ENCODE measurements around the gene TALDO1. TPM values are rescaled to one million over a fixed set of nuclear protein-coding genes. Genes with fewer than 3 reads are reported as not detected.
A peak's percentile ranks its signal among the peaks of the same experiment; 100 is the strongest.

TALDO1 gene
- total RNA-seq, 4 donors from 2014 or later: 140 to 175 (median 149) TPM

DNA sequence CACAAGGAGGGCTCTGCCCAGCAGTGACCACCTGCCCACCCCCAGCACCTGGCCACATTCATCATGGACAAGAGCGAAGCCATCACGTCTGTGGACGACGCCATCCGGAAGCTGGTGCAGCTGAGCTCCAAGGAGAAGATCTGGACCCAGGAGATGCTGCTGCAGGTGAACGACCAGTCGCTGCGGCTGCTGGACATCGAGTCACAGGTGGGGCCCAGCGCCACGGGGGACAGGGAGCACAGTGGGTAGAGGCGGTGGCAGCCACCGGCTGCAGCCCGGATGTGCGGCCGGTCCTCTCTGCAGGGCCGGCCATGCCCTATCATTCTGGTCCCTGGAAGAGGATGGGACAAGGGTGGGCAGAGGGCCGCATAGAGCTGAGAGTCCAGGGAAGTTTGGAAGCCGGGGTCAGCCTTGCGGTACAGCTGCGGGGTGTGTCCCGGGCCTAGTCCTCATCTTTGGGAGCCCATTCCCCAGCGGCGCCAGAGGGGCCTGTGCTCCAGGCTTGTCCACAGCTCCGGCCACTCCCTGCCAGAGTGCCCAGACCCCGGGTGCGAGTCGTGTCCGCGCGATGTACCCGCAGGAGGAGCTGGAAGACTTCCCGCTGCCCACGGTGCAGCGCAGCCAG is 27.1 kb upstream of the TALDO1 start:
- no peak for DNase-seq
- peaks cover 0 to 31% (median 0%) of the 10 kb centered on the region in 3 donors for H3K36me3 ChIP-seq
- no peak overlapping the region for H3K27ac ChIP-seq
- H3K4me1 ChIP-seq: peaks cover 0 to 55% (median 20%) of the 10 kb centered on the region in 4 donors
- no peak for TF ChIP-seq CTCF (IDR thresholded peaks at IDR 0.05)
- TF ChIP-seq POLR2A (IDR thresholded peaks at IDR 0.05): no peak
- H3K27me3 ChIP-seq: peaks cover 0 to 5% of the 10 kb centered on the region in 2 donors
- H3K9me3 ChIP-seq: no peaks in the 10 kb centered on the region
- H3K4me3 ChIP-seq: peak overlapping the region in 3 of 4 donors; percentile 32 to 34 (median 33)

DNA sequence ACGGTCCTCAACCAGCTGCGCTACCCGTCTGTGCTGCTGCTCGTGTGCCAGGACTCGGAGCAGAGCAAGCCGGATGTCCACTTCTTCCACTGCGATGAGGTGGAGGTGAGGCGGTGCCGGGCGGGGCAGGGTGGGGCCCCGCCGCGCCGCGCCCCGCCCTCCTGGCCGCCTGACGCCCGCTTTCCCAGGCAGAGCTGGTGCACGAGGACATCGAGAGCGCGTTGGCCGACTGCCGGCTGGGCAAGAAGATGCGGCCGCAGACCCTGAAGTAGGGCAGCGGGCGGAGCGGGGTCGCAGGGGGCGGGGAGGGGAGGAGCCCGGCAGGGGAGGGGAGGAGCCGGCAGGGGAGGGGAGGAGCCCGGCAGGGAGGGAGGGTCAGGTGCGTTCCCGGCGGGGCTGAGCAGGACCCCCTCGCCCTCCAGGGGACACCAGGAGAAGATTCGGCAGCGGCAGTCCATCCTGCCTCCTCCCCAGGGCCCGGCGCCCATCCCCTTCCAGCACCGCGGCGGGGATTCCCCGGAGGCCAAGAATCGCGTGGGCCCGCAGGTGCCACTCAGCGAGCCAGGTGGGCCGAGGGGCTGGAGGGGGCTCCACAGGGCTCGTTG is 26.5 kb upstream of the TALDO1 start:
- H3K4me3 ChIP-seq: peak overlapping the region; percentile 13 to 34 (median 32)
- H3K4me1 ChIP-seq: peaks cover 3 to 61% (median 25%) of the 10 kb centered on the region in 4 donors
- peaks cover 0 to 31% (median 0%) of the 10 kb centered on the region in 3 donors for H3K36me3 ChIP-seq
- no peaks in the 10 kb centered on the region for H3K9me3 ChIP-seq
- no peak for TF ChIP-seq CTCF (IDR thresholded peaks at IDR 0.05)
- no peak for TF ChIP-seq POLR2A (IDR thresholded peaks at IDR 0.05)
- peak overlapping the region in 2 of 4 donors; percentile 2 to 65 for H3K27ac ChIP-seq
- peak in 2 of 3 donors; percentile 59 to 77 for DNase-seq
- H3K27me3 ChIP-seq: peaks cover 0 to 5% of the 10 kb centered on the region in 2 donors

GRCh38 chr11:721247-721740 is 26.0 kb upstream of the TALDO1 start:
- peak overlapping the region; percentile 13 to 34 (median 32) for H3K4me3 ChIP-seq
- peaks cover 3 to 67% (median 26%) of the 10 kb centered on the region in 4 donors for H3K4me1 ChIP-seq
- peak in 1 of 3 donors; percentile 41 for DNase-seq
- peaks cover 0 to 5% of the 10 kb centered on the region in 2 donors for H3K27me3 ChIP-seq
- no peak for TF ChIP-seq CTCF (IDR thresholded peaks at IDR 0.05)
- no peak for TF ChIP-seq POLR2A (IDR thresholded peaks at IDR 0.05)
- peak overlapping the region; percentile 2 to 65 (median 22) for H3K27ac ChIP-seq
- H3K36me3 ChIP-seq: peaks cover 0 to 31% (median 0%) of the 10 kb centered on the region in 3 donors
- no peaks in the 10 kb centered on the region for H3K9me3 ChIP-seq

DNA sequence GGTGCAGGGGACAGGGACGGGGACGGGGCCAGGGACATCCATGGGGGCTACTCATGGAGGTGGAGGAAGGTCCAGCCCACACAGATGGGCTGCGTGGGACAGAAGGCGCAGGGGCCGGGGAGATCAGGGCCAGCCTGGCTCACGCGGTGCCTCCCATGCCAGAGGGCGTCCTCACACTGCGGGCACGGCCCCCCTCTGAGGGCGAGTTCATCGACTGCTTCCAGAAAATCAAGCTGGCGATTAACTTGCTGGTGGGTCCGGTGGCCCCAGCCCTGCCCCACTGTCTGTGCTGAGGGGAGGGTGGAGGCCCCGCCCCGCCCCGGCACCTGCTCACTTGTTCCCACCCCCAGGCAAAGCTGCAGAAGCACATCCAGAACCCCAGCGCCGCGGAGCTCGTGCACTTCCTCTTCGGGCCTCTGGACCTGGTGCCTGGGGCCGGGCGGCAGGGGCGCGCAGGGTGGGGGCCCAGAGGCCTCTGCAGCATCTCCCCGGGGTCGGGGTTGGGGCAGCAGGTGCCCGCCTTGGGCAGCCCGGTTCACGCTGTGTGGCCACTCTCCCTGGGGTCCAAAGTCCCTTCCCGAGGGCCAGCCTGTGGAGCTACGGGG is 25.4 kb upstream of the TALDO1 start:
- peaks cover 0 to 5% of the 10 kb centered on the region in 2 donors for H3K27me3 ChIP-seq
- DNase-seq: peak; percentile 72 to 90 (median 85)
- H3K27ac ChIP-seq: peak overlapping the region in 3 of 4 donors; percentile 22 to 65 (median 23)
- H3K9me3 ChIP-seq: no peaks in the 10 kb centered on the region
- peaks cover 0 to 31% (median 0%) of the 10 kb centered on the region in 3 donors for H3K36me3 ChIP-seq
- peak overlapping the region; percentile 4 to 34 (median 19) for H3K4me3 ChIP-seq
- H3K4me1 ChIP-seq: peaks cover 3 to 72% (median 29%) of the 10 kb centered on the region in 4 donors
- TF ChIP-seq POLR2A (IDR thresholded peaks at IDR 0.05): no peak
- TF ChIP-seq CTCF (IDR thresholded peaks at IDR 0.05): no peak

- Histone ChIP-seq H3K36me3 (peaks cover 0 to 31% (median 0%) of the 10 kb centered on the region in 3 donors), H3K4me1 (peaks cover 3 to 77% (median 30%) of the 10 kb centered on the region in 4 donors), H3K27me3 (peaks cover 0 to 5% of the 10 kb centered on the region in 2 donors), H3K4me3 (peak overlapping the region; percentile 4 to 34 (median 19)), H3K9me3 (no peaks in the 10 kb centered on the region), H3K27ac (peak overlapping the region in 3 of 4 donors; percentile 22 to 65 (median 23))
- DNase-seq: peak in 1 of 3 donors; percentile 54
- TF ChIP-seq POLR2A (IDR thresholded peaks at IDR 0.05) (no peak), CTCF (IDR thresholded peaks at IDR 0.05) (no peak)
Observed at GRCh38 chr11:722346-722811, 24.9 kb upstream of the TALDO1 start.
